ENCODE results near the gene TBX6. TPM values are rescaled to one million over a fixed set of nuclear protein-coding genes. Genes with fewer than 3 reads are reported as not detected.

Gene TBX6
- total and polyA plus RNA-seq, 7 donors = 0.23 to 1.7 (median 1.1) TPM

DNA sequence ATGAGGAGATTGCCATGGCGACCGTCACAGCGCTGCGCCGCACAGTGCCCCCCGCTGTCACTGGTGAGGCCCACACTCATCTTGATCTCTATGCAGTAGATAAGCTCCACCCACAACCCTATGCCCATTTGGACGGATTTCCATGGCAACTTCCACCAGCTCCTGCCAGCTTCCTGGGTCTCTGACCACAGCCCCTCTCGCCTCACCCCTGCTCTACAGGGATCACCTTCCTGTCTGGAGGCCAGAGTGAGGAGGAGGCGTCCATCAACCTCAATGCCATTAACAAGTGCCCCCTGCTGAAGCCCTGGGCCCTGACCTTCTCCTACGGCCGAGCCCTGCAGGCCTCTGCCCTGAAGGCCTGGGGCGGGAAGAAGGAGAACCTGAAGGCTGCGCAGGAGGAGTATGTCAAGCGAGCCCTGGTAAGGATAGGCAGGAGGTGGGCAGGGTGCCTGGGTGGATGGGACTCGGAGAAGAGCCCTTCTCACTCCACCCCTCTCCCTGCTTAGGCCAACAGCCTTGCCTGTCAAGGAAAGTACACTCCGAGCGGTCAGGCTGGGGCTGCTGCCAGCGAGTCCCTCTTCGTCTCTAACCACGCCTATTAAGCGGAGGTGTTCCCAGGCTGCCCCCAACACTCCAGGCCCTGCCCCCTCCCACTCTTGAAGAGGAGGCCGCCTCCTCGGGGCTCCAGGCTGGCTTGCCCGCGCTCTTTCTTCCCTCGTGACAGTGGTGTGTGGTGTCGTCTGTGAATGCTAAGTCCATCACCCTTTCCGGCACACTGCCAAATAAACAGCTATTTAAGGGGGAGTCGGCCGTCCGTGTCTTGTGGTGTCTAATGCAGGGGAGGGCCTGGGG lies 21.9 kb downstream of the TBX6 start:
- H3K4me1 ChIP-seq = peaks cover 0 to 51% (median 43%) of the 10 kb centered on the region in 4 donors
- H3K27ac ChIP-seq = peak overlapping the region; percentile 96 to 100 (median 98)
- H3K9me3 ChIP-seq = no peaks in the 10 kb centered on the region
- peak; percentile 89 for DNase-seq
- peaks cover 47 to 68% (median 53%) of the 10 kb centered on the region in 4 donors for H3K36me3 ChIP-seq
- TF ChIP-seq POLR2A (IDR thresholded peaks at IDR 0.05) (no peak), POLR2AphosphoS5 (IDR thresholded peaks at IDR 0.05) (peak in 1 of 4 donors; percentile 19), EP300 (IDR thresholded peaks at IDR 0.05) (no peak)
- TF ChIP-seq, protein P1, sequence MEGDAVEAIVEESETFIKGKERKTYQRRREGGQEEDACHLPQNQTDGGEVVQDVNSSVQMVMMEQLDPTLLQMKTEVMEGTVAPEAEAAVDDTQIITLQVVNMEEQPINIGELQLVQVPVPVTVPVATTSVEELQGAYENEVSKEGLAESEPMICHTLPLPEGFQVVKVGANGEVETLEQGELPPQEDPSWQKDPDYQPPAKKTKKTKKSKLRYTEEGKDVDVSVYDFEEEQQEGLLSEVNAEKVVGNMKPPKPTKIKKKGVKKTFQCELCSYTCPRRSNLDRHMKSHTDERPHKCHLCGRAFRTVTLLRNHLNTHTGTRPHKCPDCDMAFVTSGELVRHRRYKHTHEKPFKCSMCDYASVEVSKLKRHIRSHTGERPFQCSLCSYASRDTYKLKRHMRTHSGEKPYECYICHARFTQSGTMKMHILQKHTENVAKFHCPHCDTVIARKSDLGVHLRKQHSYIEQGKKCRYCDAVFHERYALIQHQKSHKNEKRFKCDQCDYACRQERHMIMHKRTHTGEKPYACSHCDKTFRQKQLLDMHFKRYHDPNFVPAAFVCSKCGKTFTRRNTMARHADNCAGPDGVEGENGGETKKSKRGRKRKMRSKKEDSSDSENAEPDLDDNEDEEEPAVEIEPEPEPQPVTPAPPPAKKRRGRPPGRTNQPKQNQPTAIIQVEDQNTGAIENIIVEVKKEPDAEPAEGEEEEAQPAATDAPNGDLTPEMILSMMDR (IDR thresholded peaks at IDR 0.05) = no peak
- H3K27me3 ChIP-seq = no peaks in the 10 kb centered on the region
- 80 to 87% methylated on average over 31 of the region's 31 CpGs for WGBS, 2 donors
- intact Hi-C loops (cut with DNase I) = loop anchor here (2.0 to 5.0 kb wide), 2 partner anchors 21 to 258 kb away; partner anchors contain the start of genes PRRT2 and TBX6
- H3K4me3 ChIP-seq = peak overlapping the region in 2 of 4 donors; percentile 0 to 30

DNA sequence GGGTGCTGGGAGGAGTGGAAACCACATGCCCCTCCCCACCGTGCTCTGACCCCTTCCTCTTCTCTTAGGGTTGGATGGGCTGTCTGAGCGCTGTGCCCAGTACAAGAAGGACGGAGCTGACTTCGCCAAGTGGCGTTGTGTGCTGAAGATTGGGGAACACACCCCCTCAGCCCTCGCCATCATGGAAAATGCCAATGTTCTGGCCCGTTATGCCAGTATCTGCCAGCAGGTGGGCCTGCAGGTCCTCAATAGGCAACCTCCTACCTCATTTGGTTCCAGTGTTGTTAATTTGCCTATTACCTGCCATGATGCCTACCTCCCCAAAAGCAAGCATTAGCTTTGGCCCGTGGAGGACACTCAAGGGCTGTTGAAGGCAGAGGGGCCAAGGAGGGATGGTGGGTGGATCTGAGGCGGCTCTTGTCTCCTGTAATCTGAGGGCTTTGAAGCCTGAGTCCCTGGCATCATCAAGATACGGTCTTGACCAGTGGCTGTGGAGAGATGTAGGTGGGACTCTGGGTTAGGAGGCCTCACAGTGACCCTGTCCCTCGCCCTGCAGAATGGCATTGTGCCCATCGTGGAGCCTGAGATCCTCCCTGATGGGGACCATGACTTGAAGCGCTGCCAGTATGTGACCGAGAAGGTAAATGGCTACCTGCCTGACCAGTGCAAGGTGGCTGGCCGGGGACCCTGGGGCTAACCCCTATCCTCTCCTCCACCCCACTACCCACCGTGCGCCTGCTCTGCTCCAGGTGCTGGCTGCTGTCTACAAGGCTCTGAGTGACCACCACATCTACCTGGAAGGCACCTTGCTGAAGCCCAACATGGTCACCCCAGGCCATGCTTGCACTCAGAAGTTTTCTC lies 22.7 kb downstream of the TBX6 start:
- intact Hi-C loops (cut with DNase I) = loop anchor here (5.0 kb wide), 1 partner anchor 257 kb away; the partner anchor contains the start of gene PRRT2
- TF ChIP-seq EP300 (IDR thresholded peaks at IDR 0.05) (no peak), POLR2AphosphoS5 (IDR thresholded peaks at IDR 0.05) (no peak)
- TF ChIP-seq, protein P1 (IDR thresholded peaks at IDR 0.05) = peak in 1 of 4 experiments; percentile 24
- H3K9me3 ChIP-seq = no peaks in the 10 kb centered on the region
- peak overlapping the region; percentile 96 to 100 (median 98) for H3K27ac ChIP-seq
- peaks cover 0 to 52% (median 46%) of the 10 kb centered on the region in 4 donors for H3K4me1 ChIP-seq
- WGBS, 2 donors = 77 to 85% methylated on average over 17 of the region's 17 CpGs
- H3K27me3 ChIP-seq = no peaks in the 10 kb centered on the region
- peak overlapping the region in 2 of 4 donors; percentile 0 to 30 for H3K4me3 ChIP-seq
- DNase-seq = no peak
- H3K36me3 ChIP-seq = peaks cover 47 to 68% (median 53%) of the 10 kb centered on the region in 4 donors

DNA sequence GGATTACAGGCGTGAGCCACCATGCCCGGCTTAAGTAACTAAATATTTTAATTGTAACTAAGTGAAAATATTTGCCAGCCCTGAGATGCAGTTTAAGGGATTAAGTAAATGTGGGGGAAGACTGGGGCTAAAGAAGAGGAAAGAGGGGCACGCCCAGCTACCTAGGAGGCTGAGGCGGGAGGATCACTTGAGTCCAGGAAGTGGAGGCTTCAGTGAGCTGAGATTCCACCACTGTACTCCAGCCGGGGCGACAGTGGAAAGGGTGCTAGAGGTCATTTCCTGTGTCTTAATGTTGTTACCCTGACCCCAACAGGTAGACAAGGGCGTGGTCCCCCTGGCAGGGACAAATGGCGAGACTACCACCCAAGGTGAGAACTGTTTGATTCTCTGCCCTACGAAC lies 23.4 kb downstream of the TBX6 start:
- H3K36me3 ChIP-seq = peaks cover 47 to 63% (median 53%) of the 10 kb centered on the region in 4 donors
- peak overlapping the region; percentile 96 to 100 (median 98) for H3K27ac ChIP-seq
- peaks cover 0 to 58% (median 52%) of the 10 kb centered on the region in 4 donors for H3K4me1 ChIP-seq
- TF ChIP-seq POLR2AphosphoS5 (IDR thresholded peaks at IDR 0.05) (no peak), EP300 (IDR thresholded peaks at IDR 0.05) (no peak), POLR2A (IDR thresholded peaks at IDR 0.05) (no peak)
- TF ChIP-seq, protein P1 (IDR thresholded peaks at IDR 0.05) = no peak
- no peaks in the 10 kb centered on the region for H3K9me3 ChIP-seq
- no peaks in the 10 kb centered on the region for H3K27me3 ChIP-seq
- 73 to 85% methylated on average over 9 of the region's 9 CpGs for WGBS, 2 donors
- DNase-seq = no peak
- intact Hi-C loops (cut with DNase I) = loop anchor here (5.0 kb wide), 1 partner anchor 256 kb away; the partner anchor contains the start of gene PRRT2
- H3K4me3 ChIP-seq = peak overlapping the region in 1 of 4 donors; percentile 6

DNA sequence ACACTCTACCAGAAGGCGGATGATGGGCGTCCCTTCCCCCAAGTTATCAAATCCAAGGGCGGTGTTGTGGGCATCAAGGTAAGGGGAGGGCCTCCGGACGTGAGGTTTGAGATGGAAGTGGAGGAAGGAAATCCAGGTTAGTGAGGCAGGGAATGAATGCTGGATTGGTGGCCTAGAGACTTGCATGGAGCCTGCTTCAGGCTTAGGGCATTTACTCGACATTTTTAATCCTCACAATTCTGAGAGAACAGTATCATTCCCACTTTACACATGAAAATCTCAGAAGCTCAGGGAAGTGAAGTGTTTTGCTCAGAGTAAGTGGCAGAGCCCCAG lies 24.2 kb downstream of the TBX6 start:
- H3K27me3 ChIP-seq = no peaks in the 10 kb centered on the region
- TF ChIP-seq, protein P1 (IDR thresholded peaks at IDR 0.05) = no peak
- no peak for TF ChIP-seq POLR2A (IDR thresholded peaks at IDR 0.05)
- no peak for TF ChIP-seq EP300 (IDR thresholded peaks at IDR 0.05)
- TF ChIP-seq POLR2AphosphoS5 (IDR thresholded peaks at IDR 0.05) = no peak
- no peak for DNase-seq
- H3K9me3 ChIP-seq = no peaks in the 10 kb centered on the region
- intact Hi-C loops (cut with DNase I) = loop anchor here (5.0 kb wide), 1 partner anchor 255 kb away; the partner anchor contains the start of gene PRRT2
- H3K27ac ChIP-seq = peak overlapping the region; percentile 96 to 100 (median 98)
- H3K36me3 ChIP-seq = peaks cover 47 to 55% (median 50%) of the 10 kb centered on the region in 4 donors
- H3K4me1 ChIP-seq = peaks cover 0 to 62% (median 58%) of the 10 kb centered on the region in 4 donors
- 53 to 80% methylated on average over 6 of the region's 6 CpGs for WGBS, 2 donors
- peak overlapping the region; percentile 73 to 98 (median 82) for H3K4me3 ChIP-seq

Measured in sigmoid colon (tissue), 7 donors.